Measurements from ENCODE around the gene KCNV2.

- TF ChIP-seq NFIC (IDR thresholded peaks at IDR 0.05) (no peak), TCF12 (IDR thresholded peaks at IDR 0.05; ENCODE audit: low read depth) (no peak), EP300 (IDR thresholded peaks at IDR 0.05; ENCODE audit: borderline replicate concordance) (no peak), YY1 (IDR thresholded peaks at IDR 0.05; ENCODE audit: low read depth) (no peak), ZBTB7A (IDR thresholded peaks at IDR 0.05; ENCODE audit: low read depth) (no peak), MAX (IDR thresholded peaks at IDR 0.05) (no peak), REST (IDR thresholded peaks at IDR 0.05; ENCODE audit: low read depth) (no peak), TAF1 (IDR thresholded peaks at IDR 0.05; ENCODE audit: low read depth) (no peak)
These were observed 30.4 kb upstream of the KCNV2 start for GRCh38 chr9:2686911-2687310.
